ENCODE measurements around the gene CTXND2.
"Not testable (repeated sequence)": the region's sequence is repeated elsewhere in the genome, so short reads cannot be mapped to it uniquely, and the experiment has no call there.

CTXND2 gene

DNA sequence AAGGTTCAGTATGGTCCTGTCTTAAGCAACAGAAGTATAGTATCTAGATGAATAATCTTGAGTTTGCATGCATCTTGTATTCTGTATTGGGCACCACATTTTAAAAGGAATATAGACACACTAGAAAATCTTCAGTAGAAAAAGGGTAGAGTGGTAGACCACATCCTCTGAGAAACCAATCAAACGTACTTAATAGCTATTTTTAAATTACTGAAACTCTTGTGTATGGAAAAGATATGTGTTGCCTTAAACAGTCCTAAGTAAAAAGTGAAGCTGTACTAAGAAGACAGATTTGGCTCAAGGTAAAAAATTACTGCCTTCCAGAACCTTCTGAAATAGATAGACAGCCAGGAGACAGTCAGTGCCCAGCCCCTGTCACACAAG lies 3.1 kb downstream of the CTXND2 start:
- DNase-seq (ENCODE audit: low spot score) = no peak

- DNase-seq (ENCODE audit: low spot score) = no peak
Observed at GRCh38 chr1:150893336-150893913, 6.5 kb downstream of the CTXND2 start.

- peak; percentile 41 for DNase-seq (ENCODE audit: low spot score)
Observed at GRCh38 chr1:150895618-150896017, 8.7 kb downstream of the CTXND2 start.

- not testable (repeated sequence) for DNase-seq (ENCODE audit: low spot score)
Observed at GRCh38 chr1:150899795-150900194, 12.9 kb downstream of the CTXND2 start.

DNA sequence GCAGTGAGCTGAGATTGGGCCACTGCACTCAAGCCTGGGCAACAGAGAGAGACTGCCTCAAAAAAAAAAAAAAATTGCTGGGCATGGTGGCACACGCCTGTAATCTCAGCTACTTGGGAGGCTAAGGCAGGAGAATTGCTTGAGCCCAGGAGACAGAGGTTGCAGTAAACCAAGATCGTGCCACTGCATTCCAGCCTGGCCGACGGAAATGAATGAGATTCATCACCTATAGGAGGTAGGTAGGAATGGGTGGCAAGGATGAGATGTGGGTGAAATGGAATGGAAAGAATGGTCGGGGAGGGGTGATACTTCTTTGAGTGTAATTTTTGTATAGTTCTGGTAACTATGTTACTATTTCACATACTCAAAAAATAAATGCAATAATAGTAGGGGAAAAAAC lies 15.4 kb downstream of the CTXND2 start:
- DNase-seq (ENCODE audit: low spot score) = no peak

GRCh38 chr1:150902751-150903150 lies 15.8 kb downstream of the CTXND2 start:
- no peak for DNase-seq (ENCODE audit: low spot score)

DNA sequence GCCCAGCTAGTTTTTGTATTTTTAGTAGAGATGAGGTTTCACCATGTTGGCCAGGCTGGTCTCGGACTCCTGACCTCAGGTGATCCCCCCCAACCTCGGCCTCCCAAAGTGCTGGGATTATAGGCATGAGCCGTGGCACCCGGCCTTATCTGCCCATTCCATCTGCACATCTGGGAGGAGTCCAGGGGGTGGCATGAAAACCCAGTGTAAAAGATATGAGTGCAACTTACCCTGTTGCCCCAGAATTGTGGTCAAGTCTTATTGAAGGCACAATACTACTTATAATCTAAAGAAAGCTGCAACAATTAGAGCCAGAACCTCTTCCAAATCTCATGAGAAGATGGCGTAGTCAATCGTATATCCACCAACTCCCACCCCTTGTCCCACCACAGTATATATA lies 18.4 kb downstream of the CTXND2 start:
- DNase-seq (ENCODE audit: low spot score) = no peak

- DNase-seq (ENCODE audit: low spot score) = no peak
Observed at GRCh38 chr1:150906329-150906728, 19.4 kb downstream of the CTXND2 start.

- no peak for DNase-seq (ENCODE audit: low spot score)
Observed at GRCh38 chr1:150906813-150907212, 19.9 kb downstream of the CTXND2 start.

DNA sequence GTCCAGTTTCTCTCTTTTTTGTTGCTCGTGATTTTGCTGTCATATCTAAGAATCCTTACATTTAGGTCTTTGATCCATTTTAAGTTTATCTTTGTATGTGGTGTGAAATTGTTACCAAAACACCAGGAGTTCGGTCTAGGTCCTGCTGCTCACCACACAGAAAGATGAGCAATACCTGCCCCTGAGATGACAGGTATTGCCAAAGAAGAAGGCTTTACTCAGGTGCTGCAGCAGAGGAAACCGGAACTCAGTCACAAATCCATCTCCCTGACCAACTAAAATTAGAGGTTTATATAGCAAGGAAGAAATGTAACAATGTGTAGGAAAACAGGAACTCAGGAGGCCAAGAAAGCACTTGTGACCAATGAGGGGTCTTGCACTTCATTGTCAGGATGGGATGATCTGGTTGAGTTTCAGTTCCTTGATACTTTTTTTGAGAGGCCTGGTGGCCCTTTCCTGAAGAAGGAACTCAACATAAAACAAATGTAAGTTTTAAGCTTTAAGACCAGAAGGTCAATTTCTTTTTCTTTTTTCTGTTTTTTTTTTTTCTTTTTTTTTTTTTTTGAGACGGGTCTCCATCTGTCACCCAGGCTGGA lies 22.7 kb downstream of the CTXND2 start:
- no peak for DNase-seq (ENCODE audit: low spot score)

DNA sequence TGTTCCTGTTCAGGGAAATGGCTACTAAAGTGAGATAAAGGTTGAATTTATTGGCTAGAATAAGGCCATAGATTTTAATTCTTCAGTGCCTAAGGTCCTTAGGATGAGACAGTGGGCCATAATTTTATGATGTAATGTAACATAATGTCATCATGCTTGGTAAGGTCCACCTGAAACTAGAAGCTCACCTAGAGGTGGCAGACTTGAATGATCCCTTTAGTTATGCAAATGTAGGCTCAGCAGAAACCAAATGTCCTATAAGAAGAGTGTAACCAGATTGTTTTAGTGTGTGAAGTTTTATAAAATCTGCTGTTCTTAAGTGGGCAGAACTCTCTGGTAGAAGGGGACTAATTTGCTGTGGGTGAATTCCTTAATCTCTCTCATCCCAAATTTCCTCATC lies 25.7 kb downstream of the CTXND2 start:
- no peak for DNase-seq (ENCODE audit: low spot score)

GRCh38 chr1:150917387-150917786 lies 30.5 kb downstream of the CTXND2 start:
- DNase-seq (ENCODE audit: low spot score) = no peak

GRCh38 chr1:150922519-150922975 lies 35.6 kb downstream of the CTXND2 start:
- DNase-seq (ENCODE audit: low spot score) = peak; percentile 76

- DNase-seq (ENCODE audit: low spot score) = no peak
Observed at GRCh38 chr1:150925080-150925479, 38.1 kb downstream of the CTXND2 start.

DNA sequence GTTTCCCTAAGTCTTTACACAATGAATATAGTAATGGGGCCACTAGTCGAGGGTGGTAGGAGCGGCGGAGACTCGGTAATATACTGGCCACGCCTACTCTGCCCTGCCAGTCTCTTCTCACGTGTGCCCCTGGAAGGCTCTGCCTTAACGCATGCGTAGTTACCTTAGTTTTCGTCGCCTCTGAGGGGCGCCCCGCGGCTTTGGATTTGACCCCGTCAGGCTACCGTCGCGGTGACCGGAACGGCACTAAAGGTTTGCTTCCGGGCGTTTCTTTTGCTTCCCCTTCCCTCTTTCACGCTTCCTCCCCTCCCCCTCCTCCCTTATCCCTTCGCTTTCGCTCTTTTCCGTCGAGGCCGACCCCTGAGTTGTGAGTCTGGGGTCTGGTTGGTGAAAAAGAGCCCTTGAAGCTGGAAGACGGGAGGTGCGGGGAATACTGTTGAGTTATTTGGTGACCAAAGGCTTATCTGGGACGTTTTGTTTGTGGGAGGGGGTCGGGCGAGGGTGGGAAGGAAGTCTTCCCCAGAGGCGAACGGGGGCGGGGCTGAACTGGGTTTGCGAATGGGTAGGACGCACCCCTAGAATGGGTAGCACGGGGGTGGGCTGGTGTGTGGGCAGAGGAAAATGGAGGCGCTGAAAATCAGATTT lies 39.3 kb downstream of the CTXND2 start, which contains the start of gene SETDB1:
Gene SETDB1 (plus strand): TSS at position 267 of the 645 bp plus-strand sequence. CDS start 1,352 bp downstream, outside the sequence.
- peak; percentile 97 for DNase-seq (ENCODE audit: low spot score)

DNA sequence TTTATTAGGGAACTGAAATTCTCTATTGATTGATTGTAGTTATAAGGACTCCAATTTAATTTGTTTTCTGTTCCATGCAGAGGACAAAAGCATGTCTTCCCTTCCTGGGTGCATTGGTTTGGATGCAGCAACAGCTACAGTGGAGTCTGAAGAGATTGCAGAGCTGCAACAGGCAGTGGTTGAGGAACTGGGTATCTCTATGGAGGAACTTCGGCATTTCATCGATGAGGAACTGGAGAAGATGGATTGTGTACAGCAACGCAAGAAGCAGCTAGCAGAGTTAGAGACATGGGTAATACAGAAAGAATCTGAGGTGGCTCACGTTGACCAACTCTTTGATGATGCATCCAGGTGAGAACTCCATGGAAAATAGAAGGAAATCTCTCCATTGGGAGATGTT lies 40.7 kb downstream of the CTXND2 start:
- DNase-seq (ENCODE audit: low spot score) = no peak

DNA sequence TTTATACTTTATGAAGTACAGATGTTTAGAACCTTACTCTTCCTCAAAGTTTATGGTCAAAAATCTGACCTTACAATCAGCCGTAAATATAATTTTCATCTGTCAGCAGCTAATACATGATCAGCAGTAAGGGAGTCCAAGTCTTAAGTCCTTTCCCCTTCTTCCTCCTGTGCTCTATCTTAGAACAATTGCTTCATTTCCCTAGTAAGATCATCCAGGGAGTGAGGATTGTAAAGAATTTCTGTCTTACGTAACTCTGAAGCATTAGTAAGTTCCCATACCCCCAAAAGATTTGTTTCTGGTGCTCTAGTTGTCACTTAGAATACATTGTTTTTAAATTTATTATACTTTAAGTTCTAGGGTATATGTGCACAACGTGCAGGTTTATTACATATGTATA lies 41.4 kb downstream of the CTXND2 start:
- DNase-seq (ENCODE audit: low spot score) = no peak

DNA sequence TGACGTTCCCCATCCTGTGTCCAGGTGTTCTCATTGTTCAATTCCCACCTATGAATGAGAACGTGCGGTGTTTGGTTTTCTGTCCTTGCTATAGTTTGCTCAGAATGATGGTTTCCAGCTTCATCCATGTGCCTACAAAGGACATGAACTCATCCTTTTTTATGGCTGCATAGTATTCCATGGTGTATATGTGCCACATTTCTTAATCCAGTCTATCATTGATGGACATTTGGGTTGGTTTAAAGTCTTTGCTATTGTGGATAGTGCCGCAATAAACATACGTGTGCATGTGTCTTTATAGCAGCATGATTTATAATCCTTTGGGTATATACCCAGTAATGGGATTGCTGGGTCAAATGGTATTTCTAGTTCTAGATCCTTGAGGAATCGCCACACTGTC lies 41.8 kb downstream of the CTXND2 start:
- not testable (repeated sequence) for DNase-seq (ENCODE audit: low spot score)

DNA sequence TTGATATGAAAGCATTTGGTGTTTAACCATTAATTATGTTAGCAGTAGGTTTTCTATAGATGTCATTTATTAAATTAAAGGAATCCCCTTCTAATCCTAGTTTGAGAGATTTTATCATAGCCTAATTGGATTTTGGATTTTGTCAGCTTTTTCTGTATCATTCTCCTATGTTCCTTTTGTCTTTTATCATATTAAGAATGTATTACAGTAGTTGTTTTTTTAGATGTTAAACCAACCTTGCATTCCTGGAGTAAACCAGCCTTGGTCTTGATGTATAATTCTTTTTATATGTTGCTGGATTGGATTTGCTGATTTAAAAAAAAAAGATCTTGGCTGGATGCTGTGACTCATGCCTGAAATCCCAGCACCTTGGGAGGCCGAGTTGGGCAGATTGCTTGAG lies 44.8 kb downstream of the CTXND2 start:
- no peak for DNase-seq (ENCODE audit: low spot score)

DNA sequence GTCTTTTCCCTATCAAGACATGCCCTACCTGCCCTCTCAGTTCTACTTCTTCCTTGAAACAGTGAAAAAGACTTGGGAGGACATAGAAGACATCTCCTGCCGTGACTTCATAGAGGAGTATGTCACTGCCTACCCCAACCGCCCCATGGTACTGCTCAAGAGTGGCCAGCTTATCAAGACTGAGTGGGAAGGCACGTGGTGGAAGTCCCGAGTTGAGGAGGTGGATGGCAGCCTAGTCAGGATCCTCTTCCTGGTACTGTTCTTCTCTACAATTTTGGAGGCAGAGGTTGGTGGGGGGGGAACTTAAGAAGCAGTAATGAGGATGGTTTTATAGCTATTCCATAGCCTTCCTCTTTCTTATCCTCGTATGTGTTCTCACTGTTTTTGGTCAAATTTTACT lies 57.9 kb downstream of the CTXND2 start:
- no peak for DNase-seq (ENCODE audit: low spot score)

- DNase-seq (ENCODE audit: low spot score) = no peak
Observed at GRCh38 chr1:150954708-150955107, 67.8 kb downstream of the CTXND2 start.

- DNase-seq (ENCODE audit: low spot score) = no peak
Observed at GRCh38 chr1:150955280-150955679, 68.3 kb downstream of the CTXND2 start.

DNA sequence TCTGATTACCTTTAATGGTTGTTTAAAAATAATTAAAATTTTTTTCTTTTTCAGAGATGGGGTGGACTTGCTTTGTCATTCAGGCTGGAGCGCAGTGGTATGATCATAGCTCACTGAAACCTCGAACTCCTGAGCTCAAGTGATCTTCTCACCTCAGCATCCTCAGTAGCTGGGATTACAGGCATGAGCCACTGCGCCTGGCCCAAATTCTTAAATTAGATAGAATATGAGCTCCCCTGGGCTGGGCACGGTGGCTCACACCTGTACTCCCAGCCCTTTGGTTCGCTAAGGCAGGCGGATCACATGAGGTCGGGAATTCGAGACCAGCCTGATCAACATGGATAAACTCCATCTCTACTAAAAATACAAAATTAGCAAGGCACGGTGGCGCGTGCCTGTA lies 70.7 kb downstream of the CTXND2 start:
- DNase-seq (ENCODE audit: low spot score) = no peak

DNA sequence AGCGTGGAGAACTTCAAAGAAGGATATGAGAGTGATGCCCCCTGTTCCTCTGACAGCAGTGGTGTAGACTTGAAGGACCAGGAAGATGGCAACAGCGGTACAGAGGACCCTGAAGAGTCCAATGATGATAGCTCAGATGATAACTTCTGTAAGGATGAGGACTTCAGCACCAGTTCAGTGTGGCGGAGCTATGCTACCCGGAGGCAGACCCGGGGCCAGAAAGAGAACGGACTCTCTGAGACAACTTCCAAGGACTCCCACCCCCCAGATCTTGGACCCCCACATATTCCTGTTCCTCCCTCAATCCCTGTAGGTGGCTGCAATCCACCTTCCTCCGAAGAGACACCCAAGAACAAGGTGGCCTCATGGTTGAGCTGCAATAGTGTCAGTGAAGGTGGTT lies 73.7 kb downstream of the CTXND2 start:
- DNase-seq (ENCODE audit: low spot score) = no peak

All from SW480 (cell line).